ENCODE measurements around the gene CMSS1.

DNA sequence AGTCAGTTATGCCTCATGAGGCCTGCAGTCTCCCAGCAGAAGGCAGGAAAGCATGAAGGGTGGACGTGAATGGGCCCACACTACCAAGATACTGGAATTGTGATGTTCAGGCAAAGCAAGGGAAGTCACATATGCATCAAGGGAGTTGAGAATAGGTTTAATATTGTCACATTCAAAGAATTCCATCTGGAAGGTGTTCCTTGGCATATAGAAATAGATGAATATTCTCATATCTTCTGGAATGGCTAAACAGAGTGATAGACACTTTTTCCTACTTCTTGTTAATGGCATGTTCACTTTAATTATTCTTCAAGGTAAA lies 103.7 kb downstream of the CMSS1 start:
- TF ChIP-seq CTCF (conservative IDR thresholded peaks at IDR 0.05; ENCODE audit: low read length), result no peak
- TF ChIP-seq EZH2phosphoT487 (IDR thresholded peaks at IDR 0.05; ENCODE audit: borderline replicate concordance), result no peak

Data from Loucy (cell line).